ENCODE results near the gene TBC1D7.

DNA sequence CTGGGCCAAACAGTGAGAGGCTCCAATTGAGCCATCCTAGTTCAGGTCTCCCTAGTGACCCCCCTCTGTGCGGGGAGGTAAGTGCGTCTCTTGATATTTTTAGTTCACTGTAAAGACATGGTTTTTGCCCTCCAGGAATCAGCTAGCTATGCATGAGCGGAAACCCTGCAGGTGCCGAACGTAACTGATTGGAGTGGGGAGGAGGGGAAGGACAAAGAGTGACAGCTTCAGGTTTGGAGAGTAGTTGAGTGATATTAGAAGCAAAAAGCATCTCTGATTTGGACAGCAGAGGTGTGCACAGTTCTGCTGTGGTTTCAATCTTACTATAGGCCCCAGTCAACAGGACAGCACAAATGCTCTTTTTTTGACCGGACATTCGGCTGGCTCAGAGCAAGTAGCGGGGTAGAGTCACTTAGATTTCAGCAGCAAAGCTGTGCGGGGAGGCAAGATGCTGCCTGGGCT, 31.8 kb downstream of the TBC1D7 start:
- TF ChIP-seq POLR2AphosphoS5 (IDR thresholded peaks at IDR 0.05; ENCODE audit: low read depth, low read length) = no peak
- TF ChIP-seq POLR2A (IDR thresholded peaks at IDR 0.05; ENCODE audit: low read depth, low read length) = no peak

Measured in GM12891 (cell line).